K562 (cell line): ENCODE measurements around the gene JMJD1C. TPM values are rescaled to one million over a fixed set of nuclear protein-coding genes. Genes with fewer than 3 reads are reported as not detected.

Source experiments
- ATAC-seq: fragments of 200-7000 bp; cut with Tn5 transposase; 3 replicates; pipeline ENCODE4 v1.9.1; 2020; ENCODE audit warnings: moderate library complexity
- BruUV-seq: library from RNA; stranded (reverse); fragments of 400-500 nt; replicated peaks from 2 replicates; lab custom pipeline; 2021; lab: Mats Ljungman, UMichigan
- CTCF ChIA-PET: fragments of 300-600 bp; formaldehyde crosslinking; extraction: SDS; loops from one replicate; lab custom pipeline; 2021; ENCODE audit warnings: low intra/inter-chr PET ratio; lab: Yijun Ruan, JAX
- POLR2A ChIA-PET: fragments of 300-600, 350-650 bp; sonication (Branson Sonifier 250); formaldehyde crosslinking; extraction: SDS; loops from one replicate; lab custom pipeline; 2021; ENCODE audit warnings: antibody characterized with exemption, inconsistent platforms; lab: Yijun Ruan, JAX
- DNase-seq, 4 experiments: peaks; one replicate each; pipeline versions ENCODE4 v3.0.0 to v3.0.0-alpha.2; 2011 to 2018; ENCODE audit warnings: low spot score in 3 of 4, mixed read lengths in 3 of 4; ENCODE audit errors: extremely low read depth in 1 of 4
- FAIRE-seq: peaks from 2 replicates; lab custom pipeline; 2011; peaks lifted over from hg19 to GRCh38; lab: Jason Lieb, UNC
- H2AFZ ChIP-seq: 2 replicates; pipeline ENCODE4 v1.6.0; 2011; ENCODE audit warnings: low read depth, low read length, control low read depth, inconsistent platforms
- H3K27ac ChIP-seq: fragments of 200-600 bp; 3 replicates; pipeline ENCODE4 v1.8.0; 2011; ENCODE audit warnings: low read depth, mild to moderate bottlenecking, control low read depth, inconsistent platforms, low read length, moderate library complexity, mixed read lengths; ENCODE audit errors: extremely low read depth
- H3K27me3 ChIP-seq, 2 experiments: fragments of 300-600 bp in 1 of 2; 2 replicates in 1 of 2; 3 replicates in 1 of 2; pipeline versions ENCODE4 v1.6.0 to v1.8.0; 2011; ENCODE audit warnings: inconsistent platforms in 2 of 2, low read length in 2 of 2, mild to moderate bottlenecking in 1 of 2, mixed read lengths in 1 of 2, moderate library complexity in 1 of 2; ENCODE audit not compliant: control insufficient read depth in 2 of 2, insufficient read depth in 2 of 2
- H3K36me3 ChIP-seq: fragments of 300-600 bp; 3 replicates; pipeline ENCODE4 v1.8.0; 2011; ENCODE audit warnings: mild to moderate bottlenecking, low read length, inconsistent platforms; ENCODE audit not compliant: control insufficient read depth, insufficient read depth
- H3K4me1 ChIP-seq, 2 experiments: fragments of 200-600 bp in 1 of 2; replicated peaks in 1 of 2; 2 replicates in 1 of 2; 3 replicates in 1 of 2; pipeline versions ENCODE4 v1.5.1 to v1.8.0; 2011; ENCODE audit warnings: inconsistent platforms in 2 of 2, low read length in 2 of 2, mild to moderate bottlenecking in 1 of 2, mixed read lengths in 1 of 2, moderate library complexity in 1 of 2; ENCODE audit not compliant: control insufficient read depth in 2 of 2, insufficient read depth in 2 of 2
- H3K4me2 ChIP-seq: 2 replicates; pipeline ENCODE4 v1.6.1; 2011; ENCODE audit warnings: low read length, control low read depth, inconsistent platforms, mixed read lengths; ENCODE audit not compliant: insufficient read depth
- H3K4me3 ChIP-seq: fragments of 200-600 bp; sonication (generic), shearing (Covaris generic); 2 replicates; pipeline ENCODE4 v1.5.1; 2016; ENCODE audit warnings: control low read depth, inconsistent platforms
- H3K79me2 ChIP-seq: fragments of 200-600 bp; 3 replicates; pipeline ENCODE4 v1.8.0; 2011; ENCODE audit warnings: low read length, inconsistent platforms; ENCODE audit not compliant: control insufficient read depth, insufficient read depth
- H3K9ac ChIP-seq, 2 experiments: 2 replicates each; pipeline versions ENCODE4 v1.6.0 to v1.6.1; 2011; ENCODE audit warnings: low read depth in 2 of 2, low read length in 2 of 2, control low read depth in 1 of 2, inconsistent platforms in 1 of 2, mild to moderate bottlenecking in 1 of 2, mixed read lengths in 1 of 2; ENCODE audit not compliant: insufficient read depth in 1 of 2
- H3K9me1 ChIP-seq: one replicate; pipeline ENCODE4 v1.6.0; 2011; ENCODE audit warnings: inconsistent platforms, mild to moderate bottlenecking, low read length, moderate library complexity; ENCODE audit not compliant: control insufficient read depth, insufficient read depth
- H3K9me3 ChIP-seq: replicated peaks from 2 replicates; pipeline ENCODE4 v1.5.1; 2011; ENCODE audit warnings: low read depth, low read length, inconsistent platforms; ENCODE audit not compliant: control insufficient read depth, insufficient read depth
- H4K20me1 ChIP-seq: replicated peaks from 2 replicates; pipeline ENCODE4 v1.6.1; 2011; ENCODE audit warnings: low read length, inconsistent platforms, mixed read lengths; ENCODE audit not compliant: control insufficient read depth, insufficient read depth
- ESRRA ChIP-seq: fragments of 450-650 bp; IDR thresholded peaks from 2 replicates; pipeline ENCODE4 v1.6.1; 2014; ENCODE audit warnings: low read depth, mild to moderate bottlenecking, moderate library complexity, borderline replicate concordance
- FOXJ2 ChIP-seq: fragments of 200-800 bp; sonication (Bioruptor generic); IDR thresholded peaks from 2 replicates; pipeline ENCODE4 v1.6.1; 2016; ENCODE audit warnings: missing genetic modification characterization, missing compliant biosample characterization
- HES1 ChIP-seq: fragments of 450-650 bp; IDR thresholded peaks from 2 replicates; pipeline ENCODE4 v1.6.1; 2016; ENCODE audit warnings: low read depth, mild to moderate bottlenecking, moderate library complexity
- ILF3 ChIP-seq: fragments of 450-650 bp; IDR thresholded peaks from 2 replicates; pipeline ENCODE4 v1.6.1; 2018; ENCODE audit warnings: antibody characterized with exemption, mild to moderate bottlenecking, moderate library complexity, borderline replicate concordance
- IRF1 ChIP-seq: sonication (generic); formaldehyde crosslinking; IDR thresholded peaks from 2 replicates; pipeline ENCODE4 v1.8.0; 2022; ENCODE audit warnings: missing genetic modification reagents, mild to moderate bottlenecking, borderline replicate concordance
- PBX2 ChIP-seq, 2 experiments: IDR thresholded peaks in 1 of 2; conservative IDR thresholded peaks in 1 of 2; 2 replicates each; pipeline ENCODE4 v1.6.1; 2016; ENCODE audit warnings: low read depth in 2 of 2, mild to moderate bottlenecking in 1 of 2, missing compliant biosample characterization in 1 of 2, missing genetic modification characterization in 1 of 2, moderate library complexity in 1 of 2
- PKNOX1 ChIP-seq: fragments of 450-650 bp; IDR thresholded peaks from 2 replicates; pipeline ENCODE4 v1.6.1; 2016
- POLR2H ChIP-seq: IDR thresholded peaks from 2 replicates; pipeline ENCODE4 v1.6.1; 2016; ENCODE audit warnings: missing genetic modification characterization, low read depth, mild to moderate bottlenecking, control low read depth, missing compliant biosample characterization, moderate library complexity
- PTBP1 ChIP-seq: fragments of 200-400 bp; formaldehyde crosslinking; IDR thresholded peaks from 2 replicates; pipeline ENCODE4 v1.6.1; 2017; ENCODE audit warnings: low read depth, low read length
- RBM14 ChIP-seq: fragments of 200-400 bp; formaldehyde crosslinking; IDR thresholded peaks from 2 replicates; pipeline ENCODE4 v1.6.1; 2018; ENCODE audit warnings: low read depth, mild to moderate bottlenecking, low read length, moderate library complexity, borderline replicate concordance; ENCODE audit not compliant: insufficient read depth
- RFX1 ChIP-seq: fragments of 450-650 bp; IDR thresholded peaks from 2 replicates; pipeline ENCODE4 v1.6.1; 2016; ENCODE audit warnings: mild to moderate bottlenecking, moderate library complexity
- ZNF165 ChIP-seq: fragments of 250-450 bp; sonication (Bioruptor Pico); IDR thresholded peaks from 2 replicates; pipeline ENCODE4 v1.4.0; 2020; ENCODE audit warnings: borderline replicate concordance
- ZNF184 ChIP-seq: sonication (generic); formaldehyde crosslinking; IDR thresholded peaks from 2 replicates; pipeline ENCODE4 v1.5.0; 2020; ENCODE audit warnings: missing genetic modification reagents
- ZNF699 ChIP-seq: fragments of 250-450 bp; sonication (Bioruptor Pico); IDR thresholded peaks from 2 replicates; pipeline ENCODE4 v1.8.0; 2021; ENCODE audit warnings: mild to moderate bottlenecking, moderate library complexity; ENCODE audit not compliant: insufficient replicate concordance
- WGBS: fragments of 100-300 bp; shearing (Covaris generic); methylation state at CpG from one replicate; pipeline ENCODE4 v1.1.6; 2016; ENCODE audit warnings: low coverage, mixed read lengths; ENCODE audit not compliant: insufficient coverage; ENCODE audit errors: missing lambda C conversion rate; 5-methylcytosine and 5-hydroxymethylcytosine counted together
- in situ Hi-C: fragments of 300-500 bp; cut with MboI; formaldehyde crosslinking; loops from 4 replicates; pipeline ENCODE4 v1.15.0; 2018; ENCODE audit warnings: inconsistent platforms, mixed read lengths
- intact Hi-C: fragments of 100-400 bp; cut with micrococcal nuclease; formaldehyde crosslinking; loops from 2 replicates; pipeline ENCODE4 v1.14.2; 2022
- polyA plus RNA-seq, 8 experiments: library from polyadenylated mRNA; depleted of rRNA in 4 of 8; stranded (reverse) in 5 of 8; unstranded in 3 of 8; fragments of >200 nt; fragmentation: Nextera tagmentation in 2 of 8; fragmentation: Illumina TruSeq in 1 of 8; extraction: Ambion mirVana in 2 of 8; extraction: Trizol in 1 of 8; gene quantifications; 2 replicates each; pipeline versions ENCODE4 v1.2.1 to v1.2.3, GENCODE V29; 2011 to 2014; ENCODE audit warnings: inconsistent platforms in 1 of 8, missing spikeins in 1 of 8
- total RNA-seq, 7 experiments: library from RNA; depleted of rRNA in 6 of 7; stranded (reverse); fragments of >200 nt in 6 of 7; fragmentation: Illumina TruSeq in 2 of 7; extraction: Trizol in 2 of 7; gene quantifications; 2 replicates each; pipeline versions ENCODE4 v1.2.1 to v1.2.3, GENCODE V29; 2011 to 2021; ENCODE audit warnings: low replicate concordance in 1 of 7

Gene JMJD1C
- total and polyA plus RNA-seq, 9 of the 15 experiments (the other 6 are each of a cell fraction or from before 2014, with no cell fraction given): 25.3 to 68.0 (median 47.2) TPM

- in situ Hi-C loops: no loop called here
- H3K27ac ChIP-seq: no peak overlapping the region
- H2AFZ ChIP-seq: no peak overlapping the region
- FAIRE-seq (peak; percentile 11), DNase-seq (no peak), ATAC-seq (no peak)
- H3K79me2 ChIP-seq: peaks cover 72% of the 10 kb centered on the region
- H3K9ac ChIP-seq: no peak overlapping the region
- H3K36me3 ChIP-seq: no peaks in the 10 kb centered on the region
- 68% methylated on average over 10 of the region's 10 CpGs for WGBS
- no TSS peak for BruUV-seq
- no peak overlapping the region for H3K4me3 ChIP-seq
- CTCF ChIA-PET: no interaction called here
- TF ChIP-seq ESRRA (no peak), HES1 (no peak), ZNF184 (CRISPR knock-in tag) (no peak), ILF3 (no peak), ZNF165 (CRISPR knock-in tag) (no peak), IRF1 (CRISPR knock-in tag) (no peak), RFX1 (peak; percentile 36), PKNOX1 (no peak), PBX2 (CRISPR knock-in tag; IDR thresholded peaks at IDR 0.05; ENCODE audit: low read depth) (no peak), PBX2 (tag; conservative IDR thresholded peaks at IDR 0.05; ENCODE audit: low read depth) (peak; percentile 25; the same call in 1 of the 2 replicates), PTBP1 (no peak), ZNF699 (CRISPR knock-in tag) (no peak), FOXJ2 (peak; percentile 96), RBM14 (no peak), POLR2H (tag) (0 out of 2 replicates have a peak, but pooled peaks have one; percentile 14)
- peaks cover 2 to 3% of the 10 kb centered on the region in 2 experiments; a peak in 2 of 5 replicates for H3K4me1 ChIP-seq
- no peak overlapping the region for H3K4me2 ChIP-seq
- H3K9me3 ChIP-seq: no peaks in the 10 kb centered on the region
- no peaks in the 10 kb centered on the region for H4K20me1 ChIP-seq
- POLR2A ChIA-PET: interaction anchor here (1.0 to 1.8 kb wide), 4 partner anchors 8 to 176 kb away, joined by 3 to 5 read pairs (median 4); no protein-coding TSS in a partner anchor
- H3K9me1 ChIP-seq: no peaks in the 10 kb centered on the region
- no peaks in the 10 kb centered on the region for H3K27me3 ChIP-seq
- intact Hi-C loops: no loop called here
These were observed 35.4 kb downstream of the JMJD1C start for GRCh38 chr10:63430091-63430998.
